GM18861 (cell line): ENCODE data around the gene GCHFR.
A peak's percentile ranks its signal among the peaks of the same experiment; 100 is the strongest.

ENCODE experiments used
- ATAC-seq: cut with Tn5 transposase; IDR thresholded peaks from one replicate; pipeline ENCODE4 v1.9.1; 2021; ENCODE audit not compliant: unreplicated experiment

The GCHFR gene

GRCh38 chr15:40763801-40764628, at the start of gene GCHFR:
Gene GCHFR (plus strand): TSS chr15:40764068. CDS start chr15:40764181, 113 bp downstream.
- peak; percentile 28 for ATAC-seq

GRCh38 chr15:40714144-40714543, 49.7 kb upstream of the GCHFR start:
- ATAC-seq, result no peak

- ATAC-seq, result no peak
Observed at GRCh38 chr15:40716165-40716564, 47.7 kb upstream of the GCHFR start.

GRCh38 chr15:40721701-40722100, 42.2 kb upstream of the GCHFR start:
- ATAC-seq, result no peak

- ATAC-seq, result no peak
Observed at GRCh38 chr15:40722354-40722753, 41.5 kb upstream of the GCHFR start.

GRCh38 chr15:40722934-40723333, 40.9 kb upstream of the GCHFR start:
- no peak for ATAC-seq

- no peak for ATAC-seq
Observed at GRCh38 chr15:40723919-40724318, 39.9 kb upstream of the GCHFR start.

GRCh38 chr15:40731034-40731433, 32.8 kb upstream of the GCHFR start:
- ATAC-seq, result no peak

GRCh38 chr15:40736575-40736974, 27.3 kb upstream of the GCHFR start:
- no peak for ATAC-seq

- no peak for ATAC-seq
Observed at GRCh38 chr15:40737048-40737447, 26.8 kb upstream of the GCHFR start.

GRCh38 chr15:40739047-40739446, 24.8 kb upstream of the GCHFR start:
- ATAC-seq, result no peak

- ATAC-seq, result no peak
Observed at GRCh38 chr15:40739854-40740253, 24.0 kb upstream of the GCHFR start.

- ATAC-seq, result no peak
Observed at GRCh38 chr15:40743485-40743901, 20.4 kb upstream of the GCHFR start.

- no peak for ATAC-seq
Observed at GRCh38 chr15:40743921-40744814, 19.7 kb upstream of the GCHFR start.

GRCh38 chr15:40744815-40745152, 19.1 kb upstream of the GCHFR start:
- no peak for ATAC-seq

- no peak for ATAC-seq
Observed at GRCh38 chr15:40746916-40747418, 16.9 kb upstream of the GCHFR start.

GRCh38 chr15:40747685-40748631, 15.9 kb upstream of the GCHFR start:
- no peak for ATAC-seq

- no peak for ATAC-seq
Observed at GRCh38 chr15:40749151-40749630, 14.7 kb upstream of the GCHFR start.

GRCh38 chr15:40750885-40751284, 13.0 kb upstream of the GCHFR start:
- no peak for ATAC-seq

- no peak for ATAC-seq
Observed at GRCh38 chr15:40751745-40752144, 12.1 kb upstream of the GCHFR start.

- ATAC-seq, result no peak
Observed at GRCh38 chr15:40754574-40754882, 9.3 kb upstream of the GCHFR start.
